Measurements from ENCODE around the gene DCDC2B.

Gene DCDC2B

GRCh38 chr1:32208469-32208868, 420 bp upstream of the DCDC2B start:
- 95 to 99% methylated on average over 5 to 6 of the region's 6 CpGs for WGBS, 2 experiments (ENCODE audit: insufficient coverage in 2 of 2)

DNA sequence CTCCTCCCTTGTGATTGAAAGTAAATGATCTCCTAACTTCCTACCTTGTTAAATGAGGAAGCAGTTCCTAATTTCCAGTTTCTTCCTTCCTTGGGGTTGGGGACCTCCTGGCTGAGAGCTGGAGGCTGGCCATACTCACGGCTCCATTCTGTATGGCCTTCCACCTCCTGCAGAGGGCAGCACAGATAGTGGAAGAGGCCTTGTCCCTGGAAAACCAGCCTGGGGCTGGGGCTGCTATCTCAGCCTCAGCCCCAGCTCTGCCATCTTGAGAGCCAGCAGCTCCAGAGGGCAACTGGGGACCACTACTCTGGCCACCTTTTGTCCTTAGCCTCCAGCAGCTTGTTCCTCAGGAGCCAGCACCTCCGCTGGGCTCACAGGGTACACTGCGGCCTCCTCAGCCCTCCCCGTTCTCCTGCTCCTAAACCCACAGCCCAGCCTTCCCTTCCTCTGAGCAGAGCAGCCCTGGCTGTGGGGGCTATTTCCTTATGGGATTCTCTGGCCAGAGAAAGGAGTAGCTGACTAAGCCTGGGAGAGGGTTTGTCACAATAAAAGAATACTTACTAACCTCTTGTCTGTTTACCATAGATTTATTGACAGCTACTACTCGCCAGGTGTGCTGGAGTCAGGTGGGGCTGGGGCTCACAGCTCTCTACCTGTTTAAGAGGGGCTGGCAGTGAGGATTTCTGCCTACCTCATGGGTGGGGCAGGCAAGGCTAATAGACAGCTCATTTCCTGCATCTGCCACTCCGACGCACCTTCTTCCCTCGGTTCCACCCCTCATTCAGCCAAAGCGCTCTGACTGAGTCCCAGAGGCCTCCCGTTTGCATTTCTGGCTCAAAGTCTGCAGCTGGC, 7.0 kb downstream of the DCDC2B start:
- H3K4me3 ChIP-seq (ENCODE audit: extremely low read depth, insufficient read depth, low read length, poor library complexity, severe bottlenecking), result no peak overlapping the region
- 78 to 83% methylated on average over 6 of the region's 10 CpGs for WGBS, 2 experiments (ENCODE audit: insufficient coverage in 2 of 2)
- H3K27ac ChIP-seq (ENCODE audit: low read depth, low read length, severe bottlenecking), result no peak overlapping the region
- peaks cover 4% of the 10 kb centered on the region for H3K4me1 ChIP-seq (ENCODE audit: control insufficient read depth, insufficient read depth, low read length, poor library complexity, severe bottlenecking)
- no peaks in the 10 kb centered on the region for H3K9me3 ChIP-seq (ENCODE audit: control insufficient read depth, low read length)
- H3K36me3 ChIP-seq (ENCODE audit: control insufficient read depth, insufficient read depth, low read length), result peaks cover 55% of the 10 kb centered on the region

More at GRCh38 chr1:32208469-32208868, 420 bp upstream of the DCDC2B start:
- no peaks in the 10 kb centered on the region for H3K4me1 ChIP-seq (ENCODE audit: control insufficient read depth, insufficient read depth, low read length, poor library complexity, severe bottlenecking)
- H3K27ac ChIP-seq (ENCODE audit: low read depth, low read length, severe bottlenecking), result no peak overlapping the region
- no peaks in the 10 kb centered on the region for H3K9me3 ChIP-seq (ENCODE audit: control insufficient read depth, low read length)
- no peak overlapping the region for H3K4me3 ChIP-seq (ENCODE audit: extremely low read depth, insufficient read depth, low read length, poor library complexity, severe bottlenecking)
- H3K36me3 ChIP-seq (ENCODE audit: control insufficient read depth, insufficient read depth, low read length), result peaks cover 14% of the 10 kb centered on the region

DNA sequence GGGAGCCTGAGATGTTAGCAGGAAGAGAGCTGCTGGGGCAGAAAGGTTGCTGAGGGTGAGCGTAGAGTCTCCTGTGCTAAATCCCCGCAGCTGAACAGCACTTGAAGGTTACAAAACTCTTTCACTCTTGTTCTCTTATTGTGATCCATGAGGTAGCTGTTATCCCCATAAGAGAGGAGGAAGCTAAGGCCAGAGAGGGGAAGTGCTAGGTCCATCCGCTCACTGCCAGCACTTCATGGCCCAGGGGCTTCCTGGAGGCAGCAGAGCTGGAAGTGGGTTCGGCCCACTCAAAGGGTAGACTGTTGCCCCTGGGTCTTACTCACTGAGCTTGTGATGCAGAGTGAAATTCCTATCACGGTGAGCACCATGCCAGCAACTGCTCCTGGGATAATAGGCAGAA, 7.7 kb downstream of the DCDC2B start:
- no peak overlapping the region for H3K27ac ChIP-seq (ENCODE audit: low read depth, low read length, severe bottlenecking)
- H3K9me3 ChIP-seq (ENCODE audit: control insufficient read depth, low read length), result no peaks in the 10 kb centered on the region
- WGBS, 2 experiments (ENCODE audit: insufficient coverage in 2 of 2), result 94 to 96% methylated on average over 3 to 4 of the region's 5 CpGs
- peaks cover 7% of the 10 kb centered on the region for H3K4me1 ChIP-seq (ENCODE audit: control insufficient read depth, insufficient read depth, low read length, poor library complexity, severe bottlenecking)
- H3K4me3 ChIP-seq (ENCODE audit: extremely low read depth, insufficient read depth, low read length, poor library complexity, severe bottlenecking), result no peak overlapping the region
- H3K36me3 ChIP-seq (ENCODE audit: control insufficient read depth, insufficient read depth, low read length), result peaks cover 55% of the 10 kb centered on the region

- WGBS, 2 experiments (ENCODE audit: insufficient coverage in 2 of 2), result 93 to 95% methylated on average over 3 to 5 of the region's 7 CpGs
- Histone ChIP-seq H3K4me3 (ENCODE audit: extremely low read depth, insufficient read depth, low read length, poor library complexity, severe bottlenecking) (no peak overlapping the region), H3K9me3 (ENCODE audit: control insufficient read depth, low read length) (no peaks in the 10 kb centered on the region), H3K4me1 (ENCODE audit: control insufficient read depth, insufficient read depth, low read length, poor library complexity, severe bottlenecking) (peaks cover 14% of the 10 kb centered on the region), H3K36me3 (ENCODE audit: control insufficient read depth, insufficient read depth, low read length) (peaks cover 54% of the 10 kb centered on the region), H3K27ac (ENCODE audit: low read depth, low read length, severe bottlenecking) (no peak overlapping the region)
These were observed 10.1 kb downstream of the DCDC2B start for GRCh38 chr1:32219022-32219421.

DNA sequence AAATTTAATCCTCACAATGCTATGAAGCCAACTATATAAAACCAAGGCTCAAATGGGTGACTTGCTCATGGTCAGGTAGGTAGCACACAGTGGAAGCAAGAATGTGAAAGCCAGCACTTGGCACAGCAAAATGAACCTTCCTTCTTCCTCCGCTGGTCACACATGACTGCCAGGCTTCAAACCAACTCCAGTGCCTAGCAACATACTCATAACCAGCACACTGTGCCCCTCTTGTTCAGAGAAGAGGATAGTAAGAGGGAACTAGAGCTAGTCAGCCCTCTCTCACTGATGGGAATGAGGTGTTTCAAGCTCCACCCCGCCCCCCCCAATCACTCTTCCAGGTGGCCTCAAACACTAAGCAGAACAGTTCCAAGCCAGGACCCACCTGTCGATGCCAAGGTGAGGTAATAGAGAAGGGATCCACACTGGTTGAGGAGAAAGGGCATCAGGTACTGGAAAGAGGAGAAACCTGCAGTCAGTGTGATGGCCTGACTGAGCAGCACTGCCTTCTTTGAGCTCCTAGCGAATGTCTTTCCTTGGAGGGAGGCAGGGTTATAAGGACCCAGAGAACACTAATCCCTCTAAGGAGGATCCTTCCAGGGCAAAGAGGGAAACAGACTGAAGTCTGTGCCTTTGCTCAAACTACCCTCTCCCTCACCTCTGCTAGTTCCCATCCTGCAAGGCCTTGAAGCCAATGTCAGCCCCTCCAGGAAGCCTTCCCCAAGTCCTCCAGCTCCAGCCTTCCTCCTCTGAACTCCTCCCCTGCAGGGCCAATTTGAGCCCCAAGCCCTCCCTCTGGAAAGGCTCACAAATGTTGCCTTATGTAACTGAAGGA, 12.1 kb downstream of the DCDC2B start:
- 93 to 100% methylated on average over 2 of the region's 4 CpGs for WGBS, 2 experiments (ENCODE audit: insufficient coverage in 2 of 2)
- Histone ChIP-seq H3K27ac (ENCODE audit: low read depth, low read length, severe bottlenecking) (no peak overlapping the region), H3K4me1 (ENCODE audit: control insufficient read depth, insufficient read depth, low read length, poor library complexity, severe bottlenecking) (peaks cover 14% of the 10 kb centered on the region), H3K9me3 (ENCODE audit: control insufficient read depth, low read length) (no peaks in the 10 kb centered on the region), H3K36me3 (ENCODE audit: control insufficient read depth, insufficient read depth, low read length) (peaks cover 57% of the 10 kb centered on the region), H3K4me3 (ENCODE audit: extremely low read depth, insufficient read depth, low read length, poor library complexity, severe bottlenecking) (peak overlapping the region; percentile 96)

DNA sequence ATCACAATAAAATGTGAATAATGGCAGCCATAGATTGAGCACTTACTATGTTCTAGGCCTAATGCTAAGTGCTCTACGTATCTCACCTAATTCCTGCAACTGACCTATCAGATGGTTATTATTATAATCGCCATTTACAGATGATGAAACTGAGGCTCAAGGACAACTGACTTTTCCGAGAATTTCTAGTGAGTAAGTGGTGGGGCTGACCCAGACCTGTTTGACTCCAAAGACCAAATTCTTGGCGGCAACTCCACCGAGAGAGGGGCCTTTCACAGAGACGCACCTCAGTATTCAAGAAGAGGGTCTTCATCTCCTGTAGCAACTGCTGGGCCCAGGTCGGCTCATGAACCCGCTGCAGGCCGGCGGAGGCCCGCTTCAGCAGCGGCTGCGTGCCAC, 12.7 kb downstream of the DCDC2B start:
- H3K27ac ChIP-seq (ENCODE audit: low read depth, low read length, severe bottlenecking), result peak overlapping the region; percentile 85
- WGBS, 2 experiments (ENCODE audit: insufficient coverage in 2 of 2), result 4 to 5% methylated on average over 10 to 12 of the region's 13 CpGs
- H3K36me3 ChIP-seq (ENCODE audit: control insufficient read depth, insufficient read depth, low read length), result peaks cover 58% of the 10 kb centered on the region
- peaks cover 14% of the 10 kb centered on the region for H3K4me1 ChIP-seq (ENCODE audit: control insufficient read depth, insufficient read depth, low read length, poor library complexity, severe bottlenecking)
- peak overlapping the region; percentile 96 for H3K4me3 ChIP-seq (ENCODE audit: extremely low read depth, insufficient read depth, low read length, poor library complexity, severe bottlenecking)
- no peaks in the 10 kb centered on the region for H3K9me3 ChIP-seq (ENCODE audit: control insufficient read depth, low read length)

GRCh38 chr1:32221980-32222755, 13.3 kb downstream of the DCDC2B start, which contains the start of the genes EIF3I and TMEM234:
EIF3I (plus strand) TSS chr1:32222407; CDS start chr1:32222442, 35 bp downstream.
TMEM234 (minus strand) TSS chr1:32222353; CDS start chr1:32222322, 31 bp downstream.
- WGBS, 2 experiments (ENCODE audit: insufficient coverage in 2 of 2), result 0% methylated on average over 30 to 33 of the region's 46 CpGs
- Histone ChIP-seq H3K4me1 (ENCODE audit: control insufficient read depth, insufficient read depth, low read length, poor library complexity, severe bottlenecking) (peaks cover 14% of the 10 kb centered on the region), H3K27ac (ENCODE audit: low read depth, low read length, severe bottlenecking) (peak within 1 kb of the TSS; percentile 85), H3K9me3 (ENCODE audit: control insufficient read depth, low read length) (no peaks in the 10 kb centered on the region), H3K36me3 (ENCODE audit: control insufficient read depth, insufficient read depth, low read length) (peaks cover 57% of the 10 kb centered on the region), H3K4me3 (ENCODE audit: extremely low read depth, insufficient read depth, low read length, poor library complexity, severe bottlenecking) (peak within 1 kb of the TSS; percentile 96)

GRCh38 chr1:32223683-32224082, 14.8 kb downstream of the DCDC2B start:
- H3K4me3 ChIP-seq (ENCODE audit: extremely low read depth, insufficient read depth, low read length, poor library complexity, severe bottlenecking), result peak overlapping the region; percentile 2
- no peak overlapping the region for H3K27ac ChIP-seq (ENCODE audit: low read depth, low read length, severe bottlenecking)
- 92 to 94% methylated on average over 3 of the region's 3 CpGs for WGBS, 2 experiments (ENCODE audit: insufficient coverage in 2 of 2)
- peaks cover 65% of the 10 kb centered on the region for H3K36me3 ChIP-seq (ENCODE audit: control insufficient read depth, insufficient read depth, low read length)
- H3K4me1 ChIP-seq (ENCODE audit: control insufficient read depth, insufficient read depth, low read length, poor library complexity, severe bottlenecking), result peaks cover 14% of the 10 kb centered on the region
- H3K9me3 ChIP-seq (ENCODE audit: control insufficient read depth, low read length), result no peaks in the 10 kb centered on the region

DNA sequence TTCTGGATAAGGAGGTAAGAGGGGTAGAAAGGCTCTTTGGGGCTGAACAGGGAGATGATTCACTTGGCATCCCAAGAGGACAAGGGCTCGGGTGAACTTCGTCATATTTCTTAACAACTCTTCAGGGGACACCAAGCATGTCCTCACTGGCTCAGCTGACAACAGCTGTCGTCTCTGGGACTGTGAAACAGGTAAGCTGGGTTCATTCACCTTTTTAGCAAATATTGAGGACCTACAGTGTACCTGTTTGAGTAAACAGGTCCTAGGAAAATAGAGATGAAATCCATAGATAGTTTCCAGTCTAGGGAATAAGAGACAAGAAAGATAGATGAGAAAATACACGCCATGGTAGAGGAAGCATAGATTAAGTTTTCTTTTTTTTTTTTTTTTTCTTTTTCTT, 15.4 kb downstream of the DCDC2B start:
- Histone ChIP-seq H3K4me3 (ENCODE audit: extremely low read depth, insufficient read depth, low read length, poor library complexity, severe bottlenecking) (no peak overlapping the region), H3K4me1 (ENCODE audit: control insufficient read depth, insufficient read depth, low read length, poor library complexity, severe bottlenecking) (peaks cover 14% of the 10 kb centered on the region), H3K27ac (ENCODE audit: low read depth, low read length, severe bottlenecking) (no peak overlapping the region), H3K9me3 (ENCODE audit: control insufficient read depth, low read length) (no peaks in the 10 kb centered on the region), H3K36me3 (ENCODE audit: control insufficient read depth, insufficient read depth, low read length) (peaks cover 65% of the 10 kb centered on the region)
- 97 to 100% methylated on average over 2 to 3 of the region's 4 CpGs for WGBS, 2 experiments (ENCODE audit: insufficient coverage in 2 of 2)

GRCh38 chr1:32228771-32229170, 19.9 kb downstream of the DCDC2B start:
- H3K36me3 ChIP-seq (ENCODE audit: control insufficient read depth, insufficient read depth, low read length), result peaks cover 80% of the 10 kb centered on the region
- no peak overlapping the region for H3K27ac ChIP-seq (ENCODE audit: low read depth, low read length, severe bottlenecking)
- H3K4me3 ChIP-seq (ENCODE audit: extremely low read depth, insufficient read depth, low read length, poor library complexity, severe bottlenecking), result no peak overlapping the region
- 80 to 100% methylated on average over 1 to 2 of the region's 3 CpGs for WGBS, 2 experiments (ENCODE audit: insufficient coverage in 2 of 2)
- H3K9me3 ChIP-seq (ENCODE audit: control insufficient read depth, low read length), result no peaks in the 10 kb centered on the region
- H3K4me1 ChIP-seq (ENCODE audit: control insufficient read depth, insufficient read depth, low read length, poor library complexity, severe bottlenecking), result peaks cover under 1% of the 10 kb centered on the region

All from mesodermal cell (in vitro differentiated cells).